ENCODE measurements around the gene OSBPL5.
A peak's percentile ranks its signal among the peaks of the same experiment; 100 is the strongest.
"Not testable (repeated sequence)": the region's sequence is repeated elsewhere in the genome, so short reads cannot be mapped to it uniquely, and the experiment has no call there.

The OSBPL5 gene

GRCh38 chr11:3121931-3122774 lies 43.0 kb downstream of the OSBPL5 start:
- Histone ChIP-seq H3K36me3 (ENCODE audit: control insufficient read depth in 5 of 5, insufficient read depth in 5 of 5, low read length in 5 of 5) (peaks cover 0 to 55% (median 37%) of the 10 kb centered on the region in 5 donors), H3K9ac (ENCODE audit: low read length in 5 of 5) (peak overlapping the region in 1 of 5 donors; percentile 33), H3K9me3 (ENCODE audit: control insufficient read depth in 5 of 5, low read length in 5 of 5) (no peaks in the 10 kb centered on the region), H3K4me1 (ENCODE audit: control insufficient read depth in 5 of 5, insufficient read depth in 5 of 5, low read length in 5 of 5) (peaks cover 14 to 45% (median 30%) of the 10 kb centered on the region in 5 donors), H3K4me3 (ENCODE audit: low read depth in 1 of 5, low read length in 5 of 5) (no peak overlapping the region), H3K27me3 (ENCODE audit: control insufficient read depth in 5 of 5, insufficient read depth in 4 of 5, low read length in 5 of 5) (no peaks in the 10 kb centered on the region), H3K27ac (ENCODE audit: low read depth, low read length) (no peak overlapping the region)

GRCh38 chr11:3121416-3121815 lies 43.7 kb downstream of the OSBPL5 start:
- H3K27me3 ChIP-seq (ENCODE audit: control insufficient read depth in 5 of 5, insufficient read depth in 4 of 5, low read length in 5 of 5), result no peaks in the 10 kb centered on the region
- H3K36me3 ChIP-seq (ENCODE audit: control insufficient read depth in 5 of 5, insufficient read depth in 5 of 5, low read length in 5 of 5), result peaks cover 0 to 50% (median 36%) of the 10 kb centered on the region in 5 donors
- peaks cover 12 to 38% (median 30%) of the 10 kb centered on the region in 5 donors for H3K4me1 ChIP-seq (ENCODE audit: control insufficient read depth in 5 of 5, insufficient read depth in 5 of 5, low read length in 5 of 5)
- no peak overlapping the region for H3K27ac ChIP-seq (ENCODE audit: low read depth, low read length)
- H3K4me3 ChIP-seq (ENCODE audit: low read depth in 1 of 5, low read length in 5 of 5), result no peak overlapping the region
- H3K9ac ChIP-seq (ENCODE audit: low read length in 5 of 5), result no peak overlapping the region
- no peaks in the 10 kb centered on the region for H3K9me3 ChIP-seq (ENCODE audit: control insufficient read depth in 5 of 5, low read length in 5 of 5)

- H3K36me3 ChIP-seq (ENCODE audit: control insufficient read depth in 5 of 5, insufficient read depth in 5 of 5, low read length in 5 of 5), result peaks cover 5 to 45% (median 33%) of the 10 kb centered on the region in 5 donors
These were observed 44.9 kb downstream of the OSBPL5 start for GRCh38 chr11:3120071-3120792.

GRCh38 chr11:3119141-3119821 lies 45.8 kb downstream of the OSBPL5 start:
- Histone ChIP-seq H3K27me3 (ENCODE audit: control insufficient read depth in 5 of 5, insufficient read depth in 4 of 5, low read length in 5 of 5) (no peaks in the 10 kb centered on the region), H3K9me3 (ENCODE audit: control insufficient read depth in 5 of 5, low read length in 5 of 5) (no peaks in the 10 kb centered on the region), H3K4me1 (ENCODE audit: control insufficient read depth in 5 of 5, insufficient read depth in 5 of 5, low read length in 5 of 5) (peaks cover 7 to 22% (median 21%) of the 10 kb centered on the region in 5 donors), H3K27ac (ENCODE audit: low read depth, low read length) (no peak overlapping the region), H3K9ac (ENCODE audit: low read length in 5 of 5) (no peak overlapping the region), H3K36me3 (ENCODE audit: control insufficient read depth in 5 of 5, insufficient read depth in 5 of 5, low read length in 5 of 5) (peaks cover 10 to 39% (median 31%) of the 10 kb centered on the region in 5 donors), H3K4me3 (ENCODE audit: low read depth in 1 of 5, low read length in 5 of 5) (no peak overlapping the region)

More at GRCh38 chr11:3120071-3120792, 44.9 kb downstream of the OSBPL5 start:
- Histone ChIP-seq H3K27me3 (ENCODE audit: control insufficient read depth in 5 of 5, insufficient read depth in 4 of 5, low read length in 5 of 5) (no peaks in the 10 kb centered on the region), H3K4me1 (ENCODE audit: control insufficient read depth in 5 of 5, insufficient read depth in 5 of 5, low read length in 5 of 5) (peaks cover 12 to 31% (median 29%) of the 10 kb centered on the region in 5 donors), H3K9me3 (ENCODE audit: control insufficient read depth in 5 of 5, low read length in 5 of 5) (no peaks in the 10 kb centered on the region), H3K4me3 (ENCODE audit: low read depth in 1 of 5, low read length in 5 of 5) (no peak overlapping the region), H3K9ac (ENCODE audit: low read length in 5 of 5) (no peak overlapping the region), H3K27ac (ENCODE audit: low read depth, low read length) (no peak overlapping the region)

- Histone ChIP-seq H3K4me3 (ENCODE audit: low read depth in 1 of 5, low read length in 5 of 5) (no peak overlapping the region), H3K9ac (ENCODE audit: low read length in 5 of 5) (no peak overlapping the region), H3K36me3 (ENCODE audit: control insufficient read depth in 5 of 5, insufficient read depth in 5 of 5, low read length in 5 of 5) (peaks cover 10 to 18% (median 14%) of the 10 kb centered on the region in 5 donors), H3K27me3 (ENCODE audit: control insufficient read depth in 5 of 5, insufficient read depth in 4 of 5, low read length in 5 of 5) (no peaks in the 10 kb centered on the region), H3K27ac (ENCODE audit: low read depth, low read length) (no peak overlapping the region), H3K9me3 (ENCODE audit: control insufficient read depth in 5 of 5, low read length in 5 of 5) (no peaks in the 10 kb centered on the region), H3K4me1 (ENCODE audit: control insufficient read depth in 5 of 5, insufficient read depth in 5 of 5, low read length in 5 of 5) (no peaks in the 10 kb centered on the region)
These were observed 49.8 kb downstream of the OSBPL5 start for GRCh38 chr11:3115321-3115720.

GRCh38 chr11:3113661-3114060 lies 51.4 kb downstream of the OSBPL5 start:
- not testable (repeated sequence) for H3K9me3 ChIP-seq (ENCODE audit: control insufficient read depth in 5 of 5, low read length in 5 of 5); H3K9ac ChIP-seq (ENCODE audit: low read length in 5 of 5); H3K4me1 ChIP-seq (ENCODE audit: control insufficient read depth in 5 of 5, insufficient read depth in 5 of 5, low read length in 5 of 5); H3K4me3 ChIP-seq (ENCODE audit: low read depth in 1 of 5, low read length in 5 of 5); H3K27me3 ChIP-seq (ENCODE audit: control insufficient read depth in 5 of 5, insufficient read depth in 4 of 5, low read length in 5 of 5); H3K27ac ChIP-seq (ENCODE audit: low read depth, low read length)
- peaks cover 5 to 12% (median 10%) of the 10 kb centered on the region in 5 donors for H3K36me3 ChIP-seq (ENCODE audit: control insufficient read depth in 5 of 5, insufficient read depth in 5 of 5, low read length in 5 of 5)

- Histone ChIP-seq H3K27me3 (ENCODE audit: control insufficient read depth in 5 of 5, insufficient read depth in 4 of 5, low read length in 5 of 5) (no peaks in the 10 kb centered on the region), H3K9ac (ENCODE audit: low read length in 5 of 5) (no peak overlapping the region), H3K4me3 (ENCODE audit: low read depth in 1 of 5, low read length in 5 of 5) (no peak overlapping the region), H3K9me3 (ENCODE audit: control insufficient read depth in 5 of 5, low read length in 5 of 5) (no peaks in the 10 kb centered on the region), H3K27ac (ENCODE audit: low read depth, low read length) (no peak overlapping the region), H3K36me3 (ENCODE audit: control insufficient read depth in 5 of 5, insufficient read depth in 5 of 5, low read length in 5 of 5) (peaks cover 10 to 23% (median 18%) of the 10 kb centered on the region in 5 donors), H3K4me1 (ENCODE audit: control insufficient read depth in 5 of 5, insufficient read depth in 5 of 5, low read length in 5 of 5) (no peaks in the 10 kb centered on the region)
These were observed 53.0 kb downstream of the OSBPL5 start for GRCh38 chr11:3111919-3112690.

- Histone ChIP-seq H3K4me3 (ENCODE audit: low read depth in 1 of 5, low read length in 5 of 5) (no peak overlapping the region), H3K36me3 (ENCODE audit: control insufficient read depth in 5 of 5, insufficient read depth in 5 of 5, low read length in 5 of 5) (peaks cover 10 to 29% (median 24%) of the 10 kb centered on the region in 5 donors)
These were observed 53.6 kb downstream of the OSBPL5 start for GRCh38 chr11:3111466-3111865.

GRCh38 chr11:3109921-3110706 lies 55.0 kb downstream of the OSBPL5 start:
- H3K4me3 ChIP-seq (ENCODE audit: low read depth in 1 of 5, low read length in 5 of 5), result no peak overlapping the region
- no peaks in the 10 kb centered on the region for H3K4me1 ChIP-seq (ENCODE audit: control insufficient read depth in 5 of 5, insufficient read depth in 5 of 5, low read length in 5 of 5)
- H3K9ac ChIP-seq (ENCODE audit: low read length in 5 of 5), result no peak overlapping the region
- H3K36me3 ChIP-seq (ENCODE audit: control insufficient read depth in 5 of 5, insufficient read depth in 5 of 5, low read length in 5 of 5), result peaks cover 3 to 39% (median 31%) of the 10 kb centered on the region in 5 donors
- no peak overlapping the region for H3K27ac ChIP-seq (ENCODE audit: low read depth, low read length)
- no peaks in the 10 kb centered on the region for H3K27me3 ChIP-seq (ENCODE audit: control insufficient read depth in 5 of 5, insufficient read depth in 4 of 5, low read length in 5 of 5)
- H3K9me3 ChIP-seq (ENCODE audit: control insufficient read depth in 5 of 5, low read length in 5 of 5), result no peaks in the 10 kb centered on the region

More at GRCh38 chr11:3111466-3111865, 53.6 kb downstream of the OSBPL5 start:
- Histone ChIP-seq H3K9me3 (ENCODE audit: control insufficient read depth in 5 of 5, low read length in 5 of 5) (no peaks in the 10 kb centered on the region), H3K9ac (ENCODE audit: low read length in 5 of 5) (no peak overlapping the region), H3K27me3 (ENCODE audit: control insufficient read depth in 5 of 5, insufficient read depth in 4 of 5, low read length in 5 of 5) (no peaks in the 10 kb centered on the region), H3K27ac (ENCODE audit: low read depth, low read length) (no peak overlapping the region), H3K4me1 (ENCODE audit: control insufficient read depth in 5 of 5, insufficient read depth in 5 of 5, low read length in 5 of 5) (no peaks in the 10 kb centered on the region)

Measured in subcutaneous abdominal adipose tissue (tissue), 5 donors.